ENCODE results near the gene NUP43. TPM values are rescaled to one million over a fixed set of nuclear protein-coding genes. Genes with fewer than 3 reads are reported as not detected.

The NUP43 gene
- total and polyA plus RNA-seq, 2 of the 13 experiments (the other 11 are each of a cell fraction or from before 2014, with no cell fraction given), result 38.9 to 85.1 TPM

- TF ChIP-seq ZNF800 (CRISPR knock-in tag; IDR thresholded peaks at IDR 0.05) (peak; percentile 73; the same call in 1 of the 2 replicates), KDM1A (CRISPR knock-in tag; IDR thresholded peaks at IDR 0.05) (no peak), ZNF710 (CRISPR knock-in tag; IDR thresholded peaks at IDR 0.05; ENCODE audit: borderline replicate concordance) (peak; percentile 52; the same call in 1 of the 2 replicates), TGIF2 (CRISPR knock-in tag; IDR thresholded peaks at IDR 0.05) (peak; percentile 90; the same call in 1 of the 2 replicates), ZBTB38 (CRISPR knock-in tag; IDR thresholded peaks at IDR 0.05) (peak; percentile 93), ZNF451 (CRISPR knock-in tag; IDR thresholded peaks at IDR 0.05) (no peak), ZNF264 (CRISPR knock-in tag; IDR thresholded peaks at IDR 0.05) (peak; percentile 73; the same call in 1 of the 2 replicates), ZZZ3 (CRISPR knock-in tag; IDR thresholded peaks at IDR 0.05; ENCODE audit: borderline replicate concordance) (peak; percentile 98; the same call in 1 of the 2 replicates), ZNF432 (CRISPR knock-in tag; IDR thresholded peaks at IDR 0.05; ENCODE audit: borderline replicate concordance) (no peak), HMGA1 (CRISPR knock-in tag; conservative IDR thresholded peaks at IDR 0.05) (no peak), ZNF724P (CRISPR knock-in tag; IDR thresholded peaks at IDR 0.05; ENCODE audit: borderline replicate concordance) (peak; percentile 91), MBNL3 (CRISPR knock-in tag; conservative IDR thresholded peaks at IDR 0.05) (no peak), RERE (CRISPR knock-in tag; IDR thresholded peaks at IDR 0.05; ENCODE audit: low read depth) (no peak), ETV6 (CRISPR knock-in tag; conservative IDR thresholded peaks at IDR 0.05) (peak; percentile 86), SMARCC2 (IDR thresholded peaks at IDR 0.05) (no peak), FOXK2 (IDR thresholded peaks at IDR 0.05) (no peak), NCOA5 (CRISPR knock-in tag; IDR thresholded peaks at IDR 0.05) (no peak), ELF4 (CRISPR knock-in tag; IDR thresholded peaks at IDR 0.05; ENCODE audit: borderline replicate concordance) (peak; percentile 90), EHMT2 (IDR thresholded peaks at IDR 0.05; ENCODE audit: borderline replicate concordance, low read depth, low read length) (no peak), EEA1 (CRISPR knock-in tag; IDR thresholded peaks at IDR 0.05; ENCODE audit: borderline replicate concordance) (0 out of 2 replicates have a peak, but pooled peaks have one; percentile 78), XRCC5 (optimal IDR thresholded peaks at IDR 0.05; ENCODE audit: low read length) (peak; percentile 91), GTF2F1 (IDR thresholded peaks at IDR 0.05; ENCODE audit: low read length) (0 out of 2 replicates have a peak, but pooled peaks have one; percentile 57)
Observed at GRCh38 chr6:149746147-149746946, at the start of gene NUP43 (continued).

Data from HepG2 (cell line).